Measurements from ENCODE around the gene TSR2. TPM values are rescaled to one million over a fixed set of nuclear protein-coding genes. Genes with fewer than 3 reads are reported as not detected.
"Not testable (repeated sequence)": the region's sequence is repeated elsewhere in the genome, so short reads cannot be mapped to it uniquely, and the experiment has no call there.

The TSR2 gene
- total RNA-seq, 1 donor from 2014 or later, result 36.0 TPM

DNA sequence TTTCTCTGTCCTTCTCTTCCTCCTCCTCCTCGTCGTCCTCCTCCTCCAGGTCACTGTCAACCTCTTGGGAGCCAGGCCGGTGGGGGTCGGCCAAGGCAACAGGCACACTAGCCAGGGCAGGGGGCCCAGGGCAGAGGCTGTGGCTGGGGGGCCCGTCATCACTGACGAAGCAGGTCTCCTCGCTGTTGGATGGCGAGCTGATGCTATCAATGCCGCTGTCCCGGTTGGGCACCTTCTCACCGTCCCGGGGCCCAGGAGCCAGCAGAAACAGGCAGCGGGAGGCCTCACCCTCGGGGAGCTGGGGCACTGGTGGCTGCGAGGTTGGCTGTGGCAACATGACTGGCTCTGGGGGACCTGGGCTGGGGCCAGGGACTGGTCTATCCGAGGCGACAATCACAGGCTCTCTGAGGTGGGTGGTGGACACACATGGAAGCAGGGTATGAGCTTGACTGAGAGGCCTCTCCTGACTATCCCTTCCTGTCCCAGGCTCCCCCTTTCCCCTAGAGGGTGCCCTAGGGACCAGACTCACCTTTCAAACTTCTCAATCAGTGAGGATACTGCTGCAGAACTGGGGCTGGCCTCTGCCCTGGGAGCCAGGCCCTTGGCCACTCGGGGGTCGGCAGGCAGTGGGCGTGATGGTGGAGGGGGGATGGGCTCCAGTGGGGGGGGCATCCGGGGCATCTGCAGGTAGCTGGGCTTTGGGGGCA is 30.0 kb downstream of the TSR2 start:
- intact Hi-C loops (cut with micrococcal nuclease), result no loop called here

DNA sequence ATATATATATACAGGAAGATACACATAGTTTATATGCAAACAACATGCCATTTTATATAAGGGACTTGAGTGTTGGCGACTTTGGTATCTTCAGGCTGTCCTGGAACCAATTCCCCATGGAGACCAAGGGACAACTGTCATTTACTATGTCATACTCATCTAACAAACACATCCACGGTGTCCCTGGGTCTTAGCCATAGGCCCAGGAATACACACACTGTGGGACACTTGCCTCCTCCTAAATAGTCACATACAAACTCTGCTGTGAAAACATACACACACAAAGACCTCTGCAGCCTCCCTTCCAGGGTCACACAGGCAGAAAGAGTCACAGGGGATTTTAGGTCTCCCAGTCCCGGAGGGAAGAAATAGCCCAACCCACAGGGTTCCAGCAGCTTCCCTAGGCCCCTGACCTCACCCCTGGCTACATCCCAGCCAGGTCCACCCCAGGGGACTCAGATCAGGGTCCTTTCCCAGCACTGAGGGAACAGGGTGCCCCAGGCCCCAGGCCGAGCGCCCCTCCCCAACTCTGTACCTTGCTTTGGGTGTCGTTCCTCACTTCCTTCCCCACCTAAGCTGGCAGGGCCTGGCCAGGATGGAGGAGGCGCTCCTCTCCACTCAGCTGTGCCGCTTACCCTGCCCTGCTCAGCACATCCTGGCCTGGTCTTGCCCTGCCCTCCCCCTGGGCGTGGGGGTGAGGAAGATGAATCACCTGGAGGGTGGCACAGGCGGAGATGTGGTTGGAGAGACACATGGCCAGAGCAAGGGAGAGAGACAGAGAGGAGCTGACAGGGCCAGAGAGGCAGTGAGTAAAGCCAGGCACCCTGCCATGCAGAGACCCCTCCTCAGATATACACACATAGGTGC is 34.0 kb downstream of the TSR2 start:
- intact Hi-C loops (cut with micrococcal nuclease), result no loop called here

DNA sequence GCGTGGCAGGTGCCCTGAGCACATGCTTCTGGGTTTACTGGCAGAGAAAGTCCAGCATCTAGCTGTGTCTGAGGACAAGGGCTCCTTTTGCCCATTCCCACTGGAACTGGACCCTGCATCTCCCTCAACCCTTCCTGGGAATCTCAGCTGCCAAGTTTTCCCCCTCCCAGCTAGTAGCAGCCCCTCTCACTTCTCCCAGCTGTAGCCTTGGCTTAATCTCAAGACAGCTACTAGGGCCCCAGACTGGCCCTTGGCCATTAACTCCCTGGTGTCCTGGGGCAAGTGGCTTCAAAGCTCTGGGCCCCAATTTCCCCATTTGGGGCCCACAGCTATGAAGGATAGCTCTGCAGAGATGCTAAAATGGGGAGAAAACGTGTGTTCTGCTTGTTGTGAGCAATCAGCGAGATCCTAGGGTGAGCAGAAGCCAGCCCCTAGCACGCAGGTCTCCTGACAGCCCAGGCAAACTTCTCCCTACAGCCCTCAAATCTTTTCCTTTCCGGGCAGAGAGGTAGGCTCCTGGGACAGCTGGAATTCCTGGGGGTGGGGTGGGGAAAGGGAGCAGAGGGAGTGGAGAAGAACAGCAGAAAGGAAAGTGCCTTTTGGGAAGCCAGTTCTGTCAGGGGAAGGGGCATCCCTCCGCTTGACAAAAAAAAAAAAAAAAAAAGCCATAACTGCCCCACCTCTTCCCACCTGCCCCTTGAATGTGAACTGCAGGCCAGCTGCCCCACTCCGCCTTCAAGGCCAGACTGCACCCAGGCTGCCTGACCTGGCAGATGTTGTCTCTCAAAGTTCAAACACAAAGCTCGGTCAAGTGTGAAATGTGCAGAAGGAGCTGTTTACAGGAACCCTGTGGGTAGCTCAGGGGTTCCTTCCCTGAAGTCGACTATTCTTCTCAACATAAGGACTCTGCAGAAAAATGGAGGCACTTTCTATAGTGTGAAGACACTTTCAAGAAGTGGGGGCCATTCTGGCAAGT is 39.2 kb downstream of the TSR2 start:
- intact Hi-C loops (cut with micrococcal nuclease), result no loop called here

DNA sequence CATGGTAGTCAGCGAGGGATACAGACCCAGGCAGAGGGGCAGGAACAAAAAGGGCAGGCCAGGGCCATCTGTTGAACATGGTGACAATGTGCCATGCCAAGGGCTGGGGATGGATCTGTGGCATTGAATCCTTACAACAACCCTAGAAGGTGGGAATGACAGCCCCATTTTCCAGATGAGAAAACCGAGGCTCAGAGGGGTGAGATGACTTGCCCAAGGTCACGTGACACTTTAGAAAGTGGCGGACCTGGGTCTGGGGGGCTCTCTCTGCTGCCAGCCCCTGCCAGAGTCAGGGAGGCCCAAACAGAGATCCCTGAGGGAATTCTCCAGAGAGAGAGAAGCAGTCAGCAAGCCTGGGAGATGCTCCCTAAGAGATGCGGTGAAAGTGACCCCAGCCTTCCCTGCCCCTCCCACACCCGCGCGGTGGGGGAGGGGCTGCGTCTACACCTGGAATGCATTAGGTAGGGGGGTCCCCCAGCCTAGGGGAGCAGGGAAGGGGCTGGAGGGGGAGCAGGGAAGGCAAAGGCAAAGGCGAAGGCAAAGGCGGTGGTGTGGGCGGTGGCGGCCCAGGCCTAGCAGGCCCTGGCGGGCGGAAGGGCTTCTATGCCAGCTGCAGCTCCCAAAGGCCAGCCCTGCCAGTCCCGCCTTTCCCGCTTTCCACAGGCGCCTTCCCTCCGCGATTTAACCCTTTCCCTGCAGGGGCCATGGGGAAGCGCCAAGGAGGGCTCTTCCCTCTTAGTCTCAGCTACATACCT is 42.8 kb downstream of the TSR2 start:
- intact Hi-C loops (cut with micrococcal nuclease), result no loop called here

DNA sequence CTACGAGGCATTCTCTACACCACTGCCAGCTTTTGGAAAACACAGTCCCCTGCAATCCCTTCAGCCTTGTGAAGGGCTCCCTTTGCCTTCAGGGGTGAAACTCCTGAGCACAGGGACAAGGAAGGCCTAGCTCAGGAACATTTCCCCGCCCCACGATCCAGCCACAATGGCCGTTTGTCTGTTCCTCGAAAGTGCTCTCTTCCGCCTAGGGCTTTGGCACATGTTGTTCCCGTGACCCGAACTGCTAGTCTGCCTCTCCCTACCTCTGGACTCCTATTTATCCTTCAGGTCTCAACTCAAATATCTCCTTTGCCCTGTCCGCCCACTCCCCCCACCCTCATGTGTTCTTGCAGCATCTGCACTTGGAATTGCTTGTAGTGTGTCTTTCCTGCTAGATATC is 43.7 kb downstream of the TSR2 start:
- intact Hi-C loops (cut with micrococcal nuclease), result no loop called here

DNA sequence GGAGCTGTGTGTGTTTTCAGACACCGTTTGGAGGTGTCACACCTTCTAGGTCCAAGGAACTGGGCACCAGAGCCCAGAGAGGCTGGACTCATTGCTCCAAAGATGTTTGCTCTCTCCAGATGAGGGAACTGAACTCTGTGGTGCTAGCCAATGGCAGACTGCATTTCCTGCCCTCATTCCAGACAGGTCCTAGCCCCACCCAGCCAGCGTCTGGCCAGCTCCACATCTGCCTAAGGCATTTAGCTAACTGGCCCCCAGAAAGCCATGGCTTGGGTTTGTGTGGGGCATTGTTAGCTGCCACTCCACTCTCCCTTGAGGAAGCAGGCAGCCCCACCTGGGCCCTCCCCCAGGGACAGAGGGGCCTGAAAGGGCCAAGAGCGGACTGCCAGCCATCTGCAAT is 44.5 kb downstream of the TSR2 start:
- intact Hi-C loops (cut with micrococcal nuclease), result no loop called here

DNA sequence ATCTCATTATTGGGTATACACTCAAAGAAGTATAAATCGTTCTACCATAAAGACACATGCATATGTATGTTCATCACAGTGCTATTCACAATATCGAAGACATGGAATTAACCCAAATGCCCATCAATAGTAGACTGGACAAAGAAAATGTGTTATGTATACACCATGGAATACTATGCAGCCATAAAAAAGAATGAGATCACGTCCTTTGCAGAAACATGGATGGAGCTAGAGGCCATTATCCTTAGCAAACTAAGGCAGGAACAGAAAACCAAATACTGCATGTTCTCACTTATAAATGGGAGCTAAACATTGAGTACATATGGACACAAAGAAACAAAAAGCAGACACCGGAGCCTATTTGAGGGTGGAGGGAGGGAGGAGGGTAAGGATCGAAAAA is 49.6 kb downstream of the TSR2 start:
- intact Hi-C loops (cut with micrococcal nuclease), result not testable (repeated sequence)

DNA sequence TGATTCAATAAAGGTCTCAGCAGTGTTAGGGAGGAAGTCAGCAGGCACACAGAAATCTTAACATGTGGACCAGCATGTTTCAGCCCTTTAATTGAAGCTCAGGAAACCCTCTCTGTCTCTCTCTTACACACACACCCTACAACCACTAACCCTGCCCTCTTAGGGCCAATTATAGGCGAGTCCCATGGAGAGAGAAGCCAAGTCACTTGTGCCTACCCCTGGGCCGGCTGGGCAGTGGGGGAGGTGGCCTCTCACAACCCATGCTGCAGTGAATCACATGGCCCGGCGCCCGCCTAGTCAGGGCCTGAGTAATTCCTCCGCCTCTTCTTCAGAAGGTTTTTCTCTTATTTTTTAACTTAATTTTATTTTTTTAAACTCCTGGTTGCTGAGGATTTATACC is 52.1 kb downstream of the TSR2 start:
- intact Hi-C loops (cut with micrococcal nuclease), result no loop called here

DNA sequence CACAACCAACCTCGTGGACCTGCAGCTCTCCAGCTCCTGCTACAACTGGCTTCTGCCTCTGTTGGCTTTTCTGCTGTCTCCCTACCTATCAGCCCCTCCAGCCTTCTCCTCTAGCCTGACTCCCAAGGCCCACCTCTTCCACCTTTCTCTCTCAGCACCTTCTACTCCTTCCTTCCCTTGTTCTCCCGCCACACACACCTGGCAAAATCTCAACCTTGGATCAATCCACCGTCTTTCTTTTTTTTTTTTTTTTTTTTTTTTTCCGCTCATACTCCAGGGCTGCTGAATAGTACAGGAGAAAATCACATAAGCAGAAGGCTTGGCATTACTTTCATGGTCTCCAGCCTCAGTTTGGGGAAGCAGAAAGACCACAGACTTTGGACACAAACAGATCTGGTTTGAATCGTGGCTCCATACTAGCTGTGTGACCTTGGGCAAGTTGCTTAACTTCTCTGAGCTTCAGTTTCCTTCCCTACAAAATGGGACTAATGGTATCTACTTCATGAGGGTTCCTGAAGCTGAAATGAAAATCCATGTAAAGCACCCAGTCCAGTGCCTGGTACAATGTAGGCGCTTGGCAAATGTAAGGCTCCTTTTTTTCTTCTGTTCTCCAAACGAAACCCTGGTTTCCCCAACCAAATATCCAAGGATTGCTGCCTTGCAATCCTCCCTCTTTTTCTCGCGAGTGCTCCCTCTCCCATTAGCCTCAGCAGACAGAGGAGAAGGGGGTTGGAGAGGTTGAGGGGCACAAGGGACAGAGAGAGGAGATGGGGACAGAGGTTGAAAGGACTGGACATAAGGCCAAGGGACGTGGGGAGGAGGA is 54.2 kb downstream of the TSR2 start:
- intact Hi-C loops (cut with micrococcal nuclease), result no loop called here

Other genes starting within 250 kb of the TSR2 start
- gene WNK3, start 82.4 kb upstream of the TSR2 start, total RNA-seq, result 0.20 TPM in 1 of 2 replicates, not detected in the other
- not detected in 2 replicates for gene FGD1, start 55.8 kb downstream of the TSR2 start, total RNA-seq
- 59.2 and 59.6 TPM in 2 replicates for gene GNL3L, start 89.8 kb downstream of the TSR2 start, total RNA-seq